Activated CD4-positive, alpha-beta T cell treated with anti-CD3 and anti-CD28 coated beads, Interleukin-2, Interleukin-4, amounts not matched to agents 100 ng/mL and 50 ng/mL, durations not matched to agents 16 hours and 8 hours (primary cell): ENCODE measurements around the gene RAB35.

Source experiments
- DNase-seq: peaks from one replicate; pipeline ENCODE4 v3.0.0-alpha.2; 2020; ENCODE audit warnings: low spot score

The RAB35 gene

GRCh38 chr12:120086801-120087621 lies 29.5 kb downstream of the RAB35 start:
- peak; percentile 100 for DNase-seq

- no peak for DNase-seq
Observed at GRCh38 chr12:120085920-120086645, 30.5 kb downstream of the RAB35 start.

- DNase-seq, result no peak
Observed at GRCh38 chr12:120081641-120082040, 34.9 kb downstream of the RAB35 start.

- no peak for DNase-seq
Observed at GRCh38 chr12:120079411-120080400, 36.8 kb downstream of the RAB35 start.

GRCh38 chr12:120078868-120079267 lies 37.7 kb downstream of the RAB35 start:
- DNase-seq, result no peak

GRCh38 chr12:120077260-120077659 lies 39.3 kb downstream of the RAB35 start:
- DNase-seq, result no peak

GRCh38 chr12:120076651-120077050 lies 39.9 kb downstream of the RAB35 start:
- DNase-seq, result no peak

GRCh38 chr12:120075034-120075616 lies 41.4 kb downstream of the RAB35 start:
- DNase-seq, result no peak

GRCh38 chr12:120072472-120073249 lies 43.9 kb downstream of the RAB35 start:
- no peak for DNase-seq

- DNase-seq, result no peak
Observed at GRCh38 chr12:120071493-120072020, 45.0 kb downstream of the RAB35 start.

GRCh38 chr12:120069278-120069677 lies 47.3 kb downstream of the RAB35 start:
- no peak for DNase-seq

GRCh38 chr12:120067901-120068300 lies 48.7 kb downstream of the RAB35 start:
- no peak for DNase-seq

GRCh38 chr12:120067084-120067869 lies 49.3 kb downstream of the RAB35 start:
- no peak for DNase-seq

- no peak for DNase-seq
Observed at GRCh38 chr12:120066341-120066740, 50.2 kb downstream of the RAB35 start.

GRCh38 chr12:120065472-120065871 lies 51.1 kb downstream of the RAB35 start:
- DNase-seq, result no peak

GRCh38 chr12:120064054-120064940 lies 52.3 kb downstream of the RAB35 start:
- no peak for DNase-seq

GRCh38 chr12:120062976-120063579 lies 53.5 kb downstream of the RAB35 start:
- DNase-seq, result no peak

GRCh38 chr12:120061575-120062214 lies 54.9 kb downstream of the RAB35 start:
- DNase-seq, result no peak
